Mesenchymal stem cell (in vitro differentiated cells and primary cell): Measurements from ENCODE around the gene MTOR.
"Not testable (repeated sequence)": the region's sequence is repeated elsewhere in the genome, so short reads cannot be mapped to it uniquely, and the experiment has no call there.

ENCODE experiments used
- DNase-seq: peaks from one replicate; pipeline ENCODE4 v3.0.0-alpha.2; 2013
- H2AFZ ChIP-seq: one replicate; pipeline ENCODE4 v1.6.1; 2013; ENCODE audit warnings: low read depth, mild to moderate bottlenecking, control low read depth, inconsistent platforms, low read length, moderate library complexity
- H2AK5ac ChIP-seq: 2 replicates; pipeline ENCODE4 v1.6.1; 2013; ENCODE audit warnings: low read length, moderate library complexity, mild to moderate bottlenecking, inconsistent platforms; ENCODE audit not compliant: severe bottlenecking
- H2BK120ac ChIP-seq: one replicate; pipeline ENCODE4 v1.6.1; 2013; ENCODE audit warnings: low read depth, mild to moderate bottlenecking, inconsistent platforms, low read length, moderate library complexity
- H2BK12ac ChIP-seq, 2 experiments: one replicate each; pipeline ENCODE4 v1.6.1; 2013; ENCODE audit warnings: inconsistent platforms in 2 of 2, low read length in 2 of 2, mild to moderate bottlenecking in 2 of 2, moderate library complexity in 2 of 2, control low read depth in 1 of 2
- H2BK15ac ChIP-seq: one replicate; pipeline ENCODE4 v1.6.1; 2013; ENCODE audit warnings: mild to moderate bottlenecking, low read depth, inconsistent platforms; ENCODE audit not compliant: poor library complexity, severe bottlenecking
- H2BK5ac ChIP-seq: 2 replicates; pipeline ENCODE4 v1.6.1; 2013; ENCODE audit warnings: low read depth, mild to moderate bottlenecking, low read length, control low read depth, inconsistent platforms; ENCODE audit not compliant: poor library complexity, severe bottlenecking
- H3K14ac ChIP-seq, 2 experiments: one replicate each; pipeline ENCODE4 v1.6.1; 2013; ENCODE audit warnings: inconsistent platforms in 2 of 2, low read length in 2 of 2, control low read depth in 1 of 2, mild to moderate bottlenecking in 1 of 2, moderate library complexity in 1 of 2
- H3K18ac ChIP-seq, 2 experiments: one replicate each; pipeline ENCODE4 v1.6.1; 2013; ENCODE audit warnings: inconsistent platforms in 2 of 2, low read length in 2 of 2, control low read depth in 1 of 2, low read depth in 1 of 2, mild to moderate bottlenecking in 1 of 2
- H3K23ac ChIP-seq, 2 experiments: one replicate each; pipeline ENCODE4 v1.6.1; 2013; ENCODE audit warnings: inconsistent platforms in 2 of 2, low read length in 2 of 2, mild to moderate bottlenecking in 2 of 2, moderate library complexity in 2 of 2, control low read depth in 1 of 2
- H3K27ac ChIP-seq: 2 replicates; pipeline ENCODE4 v1.5.1; 2013; ENCODE audit warnings: mild to moderate bottlenecking, moderate library complexity, low read length, control low read depth, inconsistent platforms; ENCODE audit not compliant: poor library complexity, severe bottlenecking
- H3K27me3 ChIP-seq, 2 experiments: 2 replicates each; pipeline versions ENCODE4 v1.6.1 to v1.7.0; 2013; ENCODE audit warnings: low read length in 2 of 2, mild to moderate bottlenecking in 2 of 2, moderate library complexity in 2 of 2, control low read depth in 1 of 2, inconsistent platforms in 1 of 2; ENCODE audit not compliant: control insufficient read depth in 1 of 2, insufficient read depth in 1 of 2
- H3K36me3 ChIP-seq, 2 experiments: 2 replicates each; pipeline versions ENCODE4 v1.6.1 to v1.7.0; 2013; ENCODE audit warnings: low read length in 2 of 2, control low read depth in 1 of 2, inconsistent platforms in 1 of 2, low read depth in 1 of 2, mild to moderate bottlenecking in 1 of 2; ENCODE audit not compliant: insufficient read depth in 2 of 2, control insufficient read depth in 1 of 2
- H3K4ac ChIP-seq, 2 experiments: one replicate each; pipeline ENCODE4 v1.6.1; 2013; ENCODE audit warnings: inconsistent platforms in 2 of 2, low read length in 2 of 2, mild to moderate bottlenecking in 2 of 2, moderate library complexity in 2 of 2, control low read depth in 1 of 2, low read depth in 1 of 2
- H3K4me1 ChIP-seq: 2 replicates; pipeline ENCODE4 v1.6.1; 2013; ENCODE audit warnings: low read depth, low read length, control low read depth; ENCODE audit not compliant: control insufficient read depth, insufficient read depth
- H3K4me2 ChIP-seq: 2 replicates; pipeline ENCODE4 v1.6.1; 2013; ENCODE audit warnings: low read length, mild to moderate bottlenecking, inconsistent platforms; ENCODE audit not compliant: poor library complexity, severe bottlenecking
- H3K4me3 ChIP-seq, 2 experiments: 2 replicates each; pipeline versions ENCODE4 v1.5.1 to v1.7.0; 2013; ENCODE audit warnings: low read length in 2 of 2, mild to moderate bottlenecking in 2 of 2, control low read depth in 1 of 2, low read depth in 1 of 2; ENCODE audit not compliant: insufficient read depth in 1 of 2
- H3K79me1 ChIP-seq: replicated peaks from 2 replicates; pipeline ENCODE4 v1.6.1; 2013; ENCODE audit warnings: mild to moderate bottlenecking, control low read depth, low read length, inconsistent platforms; ENCODE audit not compliant: poor library complexity, severe bottlenecking
- H3K9ac ChIP-seq: 2 replicates; pipeline ENCODE4 v1.7.0; 2013; ENCODE audit warnings: mild to moderate bottlenecking, low read length, moderate library complexity
- H3K9me3 ChIP-seq: 2 replicates; pipeline ENCODE4 v1.7.0; 2013; ENCODE audit warnings: mild to moderate bottlenecking, low read length; ENCODE audit not compliant: control insufficient read depth
- H4K8ac ChIP-seq: one replicate; pipeline ENCODE4 v1.6.1; 2013; ENCODE audit warnings: inconsistent platforms, mild to moderate bottlenecking, low read length, moderate library complexity
- H4K91ac ChIP-seq: one replicate; pipeline ENCODE4 v1.6.1; 2013; ENCODE audit warnings: mild to moderate bottlenecking, low read length, inconsistent platforms
- WGBS: methylation state at CpG from one replicate; pipeline ENCODE4 v1.1.7; 2013; ENCODE audit warnings: mixed read lengths; 5-methylcytosine and 5-hydroxymethylcytosine counted together

The MTOR gene

GRCh38 chr1:11272832-11273594, 10.7 kb upstream of the MTOR start, which contains the start of gene UBIAD1:
TSS of gene UBIAD1 (plus strand) at chr1:11273198. CDS start at chr1:11273532, 334 bp downstream.
- Histone ChIP-seq H3K4me2 (peak within 1 kb of the TSS; percentile 83), H3K4ac (peak within 1 kb of the TSS in 1 of 2 experiments; percentile 85)

GRCh38 chr1:11272544-11272831, 10.1 kb upstream of the MTOR start:
- Histone ChIP-seq H3K9ac (peak overlapping the region; percentile 77), H3K27me3 (no peaks in the 10 kb centered on the region), H2BK12ac (no peak overlapping the region), H3K23ac (no peak overlapping the region), H3K4me3 (peak overlapping the region in 1 of 2 experiments; percentile 80), H3K18ac (peak overlapping the region in 1 of 2 experiments; percentile 24), H2BK5ac (no peak overlapping the region), H3K4me1 (peaks cover 13% of the 10 kb centered on the region), H3K27ac (peak overlapping the region; percentile 32), H3K36me3 (peaks cover 0 to 4% of the 10 kb centered on the region in 2 experiments), H2BK120ac (no peak overlapping the region), H4K91ac (no peak overlapping the region), H2AK5ac (no peak overlapping the region), H2BK15ac (no peak overlapping the region), H3K14ac (no peak overlapping the region), H3K4me2 (peak overlapping the region; percentile 68), H4K8ac (peak overlapping the region; percentile 8), H3K9me3 (no peaks in the 10 kb centered on the region), H3K4ac (no peak overlapping the region), H2AFZ (peak overlapping the region; percentile 30), H3K79me1 (peaks cover 18% of the 10 kb centered on the region)
- 22% methylated on average over 7 of the region's 9 CpGs for WGBS
- DNase-seq = no peak

More at GRCh38 chr1:11272832-11273594, 10.7 kb upstream of the MTOR start, which contains the start of gene UBIAD1:
- peak within 1 kb of the TSS; percentile 91 for H3K9ac ChIP-seq
- H3K9me3 ChIP-seq = no peaks in the 10 kb centered on the region
- DNase-seq = peak; percentile 89
- peaks cover 0 to 4% of the 10 kb centered on the region in 2 experiments for H3K36me3 ChIP-seq
- H3K18ac ChIP-seq = peak within 1 kb of the TSS; percentile 93 to 98
- H2BK12ac ChIP-seq = peak within 1 kb of the TSS; percentile 21 to 87
- peak within 1 kb of the TSS; percentile 90 for H2AFZ ChIP-seq
- peak within 1 kb of the TSS; percentile 98 for H4K91ac ChIP-seq
- H2BK15ac ChIP-seq = peak within 1 kb of the TSS; percentile 86
- peak within 1 kb of the TSS in 1 of 2 experiments; percentile 67 for H3K23ac ChIP-seq
- H3K79me1 ChIP-seq = peaks cover 21% of the 10 kb centered on the region
- H3K4me3 ChIP-seq = peak within 1 kb of the TSS; percentile 86 to 99
- peak within 1 kb of the TSS; percentile 46 for H2BK5ac ChIP-seq
- WGBS = under 1% methylated on average over 32 of the region's 64 CpGs
- H2BK120ac ChIP-seq = no peak within 1 kb of the TSS
- peak within 1 kb of the TSS; percentile 99 for H4K8ac ChIP-seq
- H3K27ac ChIP-seq = peak within 1 kb of the TSS; percentile 56
- peaks cover 13% of the 10 kb centered on the region for H3K4me1 ChIP-seq
- no peak within 1 kb of the TSS for H2AK5ac ChIP-seq
- peak within 1 kb of the TSS in 1 of 2 experiments; percentile 71 for H3K14ac ChIP-seq
- H3K27me3 ChIP-seq = no peaks in the 10 kb centered on the region

GRCh38 chr1:11267350-11268337, 5.3 kb upstream of the MTOR start:
- H2BK12ac ChIP-seq, H3K23ac ChIP-seq, H2BK120ac ChIP-seq, H3K27me3 ChIP-seq, H3K9ac ChIP-seq, H3K4me2 ChIP-seq, H3K4me3 ChIP-seq, H4K91ac ChIP-seq, H3K4ac ChIP-seq, H3K79me1 ChIP-seq, H2AFZ ChIP-seq, H2BK5ac ChIP-seq, H3K27ac ChIP-seq, H3K36me3 ChIP-seq, H3K18ac ChIP-seq, H3K14ac ChIP-seq, H3K9me3 ChIP-seq, H3K4me1 ChIP-seq, H2BK15ac ChIP-seq, H2AK5ac ChIP-seq, H4K8ac ChIP-seq: not testable (repeated sequence)
- WGBS = 80% methylated on average over 19 of the region's 19 CpGs
- peak; percentile 50 for DNase-seq
